ENCODE results near the gene PSMG4. TPM values are rescaled to one million over a fixed set of nuclear protein-coding genes. Genes with fewer than 3 reads are reported as not detected.

Gene PSMG4
- total RNA-seq (10 to 100 TPM; 10.6 to 18.0 (median 15.5) TPM), polyA plus RNA-seq (10 to 100 TPM; 23.7 to 40.5 TPM)

- TF ChIP-seq, protein P1, sequence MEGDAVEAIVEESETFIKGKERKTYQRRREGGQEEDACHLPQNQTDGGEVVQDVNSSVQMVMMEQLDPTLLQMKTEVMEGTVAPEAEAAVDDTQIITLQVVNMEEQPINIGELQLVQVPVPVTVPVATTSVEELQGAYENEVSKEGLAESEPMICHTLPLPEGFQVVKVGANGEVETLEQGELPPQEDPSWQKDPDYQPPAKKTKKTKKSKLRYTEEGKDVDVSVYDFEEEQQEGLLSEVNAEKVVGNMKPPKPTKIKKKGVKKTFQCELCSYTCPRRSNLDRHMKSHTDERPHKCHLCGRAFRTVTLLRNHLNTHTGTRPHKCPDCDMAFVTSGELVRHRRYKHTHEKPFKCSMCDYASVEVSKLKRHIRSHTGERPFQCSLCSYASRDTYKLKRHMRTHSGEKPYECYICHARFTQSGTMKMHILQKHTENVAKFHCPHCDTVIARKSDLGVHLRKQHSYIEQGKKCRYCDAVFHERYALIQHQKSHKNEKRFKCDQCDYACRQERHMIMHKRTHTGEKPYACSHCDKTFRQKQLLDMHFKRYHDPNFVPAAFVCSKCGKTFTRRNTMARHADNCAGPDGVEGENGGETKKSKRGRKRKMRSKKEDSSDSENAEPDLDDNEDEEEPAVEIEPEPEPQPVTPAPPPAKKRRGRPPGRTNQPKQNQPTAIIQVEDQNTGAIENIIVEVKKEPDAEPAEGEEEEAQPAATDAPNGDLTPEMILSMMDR (IDR thresholded peaks at IDR 0.05), result no peak
- WGBS, 2 donors, result 1% methylated on average over 50 to 80 of the region's 80 CpGs
- H3K4me3 ChIP-seq, result peak within 1 kb of the TSS; percentile 92 to 99 (median 98)
- intact Hi-C loops (cut with DNase I), result no loop called here
- peaks cover 0 to 4% (median 4%) of the 10 kb centered on the region in 3 donors for H3K36me3 ChIP-seq
- no peaks in the 10 kb centered on the region for H3K27me3 ChIP-seq
- ATAC-seq (peak; percentile 90 to 98 (median 95)), FAIRE-seq (no peak), DNase-seq (peak; percentile 94 to 99 (median 98))
- no peaks in the 10 kb centered on the region for H3K9me3 ChIP-seq
- H3K4me1 ChIP-seq, result peaks cover 0 to 16% (median 7%) of the 10 kb centered on the region in 3 donors
- peak within 1 kb of the TSS; percentile 49 to 75 (median 64) for H3K27ac ChIP-seq
These were observed at the start of gene PSMG4 for GRCh38 chr6:3258720-3259490. Gene PSMG4 (plus strand): TSS chr6:3258947. CDS start chr6:3259023, 76 bp downstream.

DNA sequence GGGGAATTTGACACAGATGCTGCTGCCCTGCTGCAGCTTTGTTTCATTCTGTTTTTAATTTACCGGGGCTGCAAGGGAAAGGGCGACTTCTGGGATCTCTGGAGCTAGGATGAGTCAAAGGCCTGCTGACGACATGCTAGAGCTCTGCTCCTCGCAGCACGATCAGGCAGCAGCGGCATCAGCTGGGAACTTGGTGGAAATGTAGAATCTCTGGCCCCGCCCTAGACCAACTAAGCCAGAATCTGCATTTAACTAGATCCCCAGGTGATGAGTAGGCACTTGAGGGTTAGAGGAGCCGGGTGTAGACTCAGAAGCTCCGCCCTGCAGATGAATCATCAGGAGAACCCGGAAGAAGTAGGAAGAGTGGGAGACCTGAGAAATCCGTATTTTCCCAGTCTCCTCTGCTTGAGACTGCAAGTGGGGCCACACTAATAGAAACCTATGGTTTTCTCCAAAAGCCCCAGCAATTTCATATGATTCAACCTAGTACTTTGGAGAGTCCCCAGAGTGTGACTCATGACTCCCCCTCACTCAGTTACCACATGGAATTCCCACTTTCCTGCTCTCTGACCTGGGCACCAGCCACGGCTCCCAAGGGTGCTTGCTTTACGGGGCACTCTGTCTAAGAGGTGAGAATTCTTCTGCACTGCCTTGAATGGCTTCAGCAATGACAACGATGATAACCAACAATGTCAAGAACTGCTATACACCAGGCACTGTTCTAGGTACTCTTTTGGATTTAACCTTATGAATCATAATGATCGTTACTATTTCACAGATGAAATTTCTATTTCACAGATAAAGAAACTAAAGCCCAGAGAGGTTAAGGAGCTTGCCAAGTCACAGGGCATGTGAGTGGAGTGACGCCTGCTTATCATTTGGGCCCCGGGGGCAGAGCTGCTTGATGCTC lies 49.4 kb upstream of the PSMG4 start:
- ATAC-seq (peak in 3 of 4 donors; percentile 61 to 74 (median 66)), FAIRE-seq (no peak), DNase-seq (no peak)
- 70 to 75% methylated on average over 17 of the region's 17 CpGs for WGBS, 2 donors
- H3K4me1 ChIP-seq, result no peaks in the 10 kb centered on the region
- H3K27me3 ChIP-seq, result no peaks in the 10 kb centered on the region
- TF ChIP-seq, protein P1 (IDR thresholded peaks at IDR 0.05), result no peak
- no peaks in the 10 kb centered on the region for H3K9me3 ChIP-seq
- no peak overlapping the region for H3K27ac ChIP-seq
- no peaks in the 10 kb centered on the region for H3K36me3 ChIP-seq
- H3K4me3 ChIP-seq, result no peak overlapping the region
- intact Hi-C loops (cut with DNase I), result no loop called here

DNA sequence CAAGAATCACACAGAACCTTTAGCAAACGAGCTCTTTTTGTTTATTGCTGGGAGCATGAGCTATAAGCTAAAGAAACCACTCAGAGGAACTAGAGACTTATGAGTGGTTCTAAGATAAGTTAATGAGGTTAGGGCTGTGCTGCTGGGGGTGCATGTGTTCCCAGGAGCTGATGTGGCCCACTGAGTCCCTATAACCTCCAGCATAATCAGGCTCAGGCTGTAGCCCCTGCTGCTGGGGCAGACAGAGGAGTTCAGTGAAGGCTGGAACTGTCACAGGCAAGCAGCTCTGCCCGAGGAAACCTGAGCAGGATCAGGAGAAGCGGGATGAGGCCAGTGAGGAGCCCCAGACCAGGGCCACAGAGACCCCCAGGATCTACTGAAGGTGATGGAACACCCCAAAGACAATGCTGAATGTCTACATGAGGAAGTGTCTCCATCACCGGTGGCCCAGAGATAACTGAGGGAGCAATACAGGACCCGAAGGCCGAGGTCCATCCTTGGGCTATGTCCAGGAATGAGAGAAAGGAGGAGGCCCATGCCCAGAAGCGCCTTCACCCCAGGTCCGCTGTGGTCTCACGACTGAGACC lies 48.6 kb upstream of the PSMG4 start:
- ATAC-seq (no peak), FAIRE-seq (no peak), DNase-seq (no peak)
- no peaks in the 10 kb centered on the region for H3K9me3 ChIP-seq
- H3K36me3 ChIP-seq, result no peaks in the 10 kb centered on the region
- WGBS, 2 donors, result 82 to 88% methylated on average over 9 of the region's 9 CpGs
- H3K27ac ChIP-seq, result no peak overlapping the region
- no peaks in the 10 kb centered on the region for H3K27me3 ChIP-seq
- H3K4me3 ChIP-seq, result no peak overlapping the region
- no peaks in the 10 kb centered on the region for H3K4me1 ChIP-seq
- intact Hi-C loops (cut with DNase I), result no loop called here
- TF ChIP-seq, protein P1 (IDR thresholded peaks at IDR 0.05), result no peak

DNA sequence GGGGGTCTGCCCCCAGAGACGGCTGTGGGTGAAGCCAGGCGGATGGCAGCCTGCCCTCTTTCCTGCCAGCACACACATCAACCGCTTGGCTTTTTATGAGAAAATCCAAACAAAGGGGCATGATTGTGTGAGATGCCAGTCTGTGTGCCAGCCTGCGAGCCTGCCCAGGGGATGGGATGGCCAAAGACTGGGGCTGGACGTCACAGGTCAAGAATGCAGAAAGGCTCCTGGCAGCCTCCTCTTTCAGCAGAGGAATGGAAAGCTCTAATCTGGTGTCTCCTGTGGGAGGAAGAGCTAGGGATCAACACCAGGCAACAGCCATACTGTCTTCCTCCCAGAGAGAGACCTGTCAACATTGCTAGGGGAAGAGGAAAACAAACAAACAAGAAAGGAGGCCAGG lies 47.1 kb upstream of the PSMG4 start:
- Histone ChIP-seq H3K36me3 (no peaks in the 10 kb centered on the region), H3K4me3 (no peak overlapping the region), H3K27me3 (no peaks in the 10 kb centered on the region), H3K27ac (peak overlapping the region in 2 of 4 donors; percentile 1 to 22), H3K9me3 (no peaks in the 10 kb centered on the region), H3K4me1 (no peaks in the 10 kb centered on the region)
- WGBS, 2 donors, result 59 to 65% methylated on average over 5 of the region's 5 CpGs
- DNase-seq (peak in 3 of 6 donors; percentile 29 to 40 (median 37)), ATAC-seq (peak in 3 of 4 donors; percentile 34 to 80 (median 79)), FAIRE-seq (no peak)
- TF ChIP-seq, protein P1 (IDR thresholded peaks at IDR 0.05), result no peak
- intact Hi-C loops (cut with DNase I), result no loop called here

All from pancreas (tissue), 10 donors.